Measurements from ENCODE around the gene TBC1D20. TPM values are rescaled to one million over a fixed set of nuclear protein-coding genes. Genes with fewer than 3 reads are reported as not detected.
"Not testable (repeated sequence)": the region's sequence is repeated elsewhere in the genome, so short reads cannot be mapped to it uniquely, and the experiment has no call there.

TBC1D20 gene
- total RNA-seq, 1 donor, result 34.4 TPM

DNA sequence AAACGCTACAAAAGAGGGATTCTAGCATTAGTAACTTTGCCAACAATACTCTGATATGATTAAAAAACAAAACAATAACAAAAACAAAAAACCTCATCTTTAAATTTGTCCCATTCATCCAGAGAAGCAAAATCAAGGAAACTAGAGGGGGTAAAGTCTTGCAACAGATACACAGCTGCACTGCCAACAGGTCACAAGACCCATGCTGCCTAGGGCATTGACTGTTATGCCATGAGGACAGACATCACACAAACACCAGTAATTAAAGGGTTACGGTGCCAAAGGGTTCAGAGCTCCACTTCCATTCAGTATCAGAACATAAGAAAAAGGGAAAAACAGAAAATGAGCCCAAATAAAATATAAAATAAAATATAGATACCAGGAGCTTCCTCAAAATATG is 1.6 kb downstream of the TBC1D20 start:
- TF ChIP-seq CTCF (IDR thresholded peaks at IDR 0.05; ENCODE audit: insufficient read depth, low read length), result no peak
- peak overlapping the region; percentile 83 for H3K4me3 ChIP-seq (ENCODE audit: low read depth, low read length)
- peak; percentile 45 for DNase-seq (ENCODE audit: low read depth)

- peak overlapping the region; percentile 83 for H3K4me3 ChIP-seq (ENCODE audit: low read depth, low read length)
- TF ChIP-seq CTCF (IDR thresholded peaks at IDR 0.05; ENCODE audit: insufficient read depth, low read length), result no peak
- no peak for DNase-seq (ENCODE audit: low read depth)
These were observed 2.2 kb downstream of the TBC1D20 start for GRCh38 chr20:460180-460579.

DNA sequence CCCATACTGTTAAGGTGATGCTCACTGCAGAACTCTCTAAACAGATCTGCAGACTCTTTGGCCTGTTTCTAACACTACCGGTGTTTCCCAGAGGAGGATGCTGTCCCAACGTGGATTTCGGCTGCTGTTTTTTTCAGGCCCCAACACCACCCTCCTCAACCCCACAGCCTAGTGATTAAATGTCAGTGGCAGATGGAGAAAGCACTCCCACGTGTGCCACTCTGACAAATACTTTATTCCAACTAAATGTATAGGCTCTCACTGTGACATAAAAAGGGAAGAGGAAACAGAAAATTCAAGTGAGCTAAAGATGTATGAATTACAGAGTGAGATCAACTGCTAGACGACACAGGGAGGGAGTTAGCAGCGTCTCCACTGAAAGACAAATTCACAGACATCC is 3.6 kb downstream of the TBC1D20 start:
- peak; percentile 4 for TF ChIP-seq CTCF (IDR thresholded peaks at IDR 0.05; ENCODE audit: insufficient read depth, low read length)
- DNase-seq (ENCODE audit: low read depth), result no peak
- H3K4me3 ChIP-seq (ENCODE audit: low read depth, low read length), result no peak overlapping the region

DNA sequence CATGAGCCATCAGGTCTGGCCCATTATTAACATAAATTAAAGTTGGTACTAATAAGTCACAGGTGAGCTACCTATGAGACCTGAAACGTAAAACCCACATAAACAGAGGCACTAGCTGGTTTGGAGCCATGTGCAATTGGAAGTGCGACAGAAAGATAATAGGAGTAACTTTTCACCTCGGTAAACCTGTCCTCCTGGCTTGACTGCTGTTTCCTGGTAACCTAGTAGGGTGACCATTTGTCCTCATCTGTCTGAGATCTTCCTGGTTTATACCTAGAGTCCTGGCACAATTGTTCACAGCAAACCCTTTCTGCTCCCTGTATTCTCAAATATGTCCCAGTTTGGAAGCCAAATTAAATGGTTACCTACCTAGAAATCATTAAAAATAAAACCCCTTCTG is 7.4 kb downstream of the TBC1D20 start:
- no peak for DNase-seq (ENCODE audit: low read depth)
- H3K4me3 ChIP-seq (ENCODE audit: low read depth, low read length), result no peak overlapping the region
- TF ChIP-seq CTCF (IDR thresholded peaks at IDR 0.05; ENCODE audit: insufficient read depth, low read length), result no peak

DNA sequence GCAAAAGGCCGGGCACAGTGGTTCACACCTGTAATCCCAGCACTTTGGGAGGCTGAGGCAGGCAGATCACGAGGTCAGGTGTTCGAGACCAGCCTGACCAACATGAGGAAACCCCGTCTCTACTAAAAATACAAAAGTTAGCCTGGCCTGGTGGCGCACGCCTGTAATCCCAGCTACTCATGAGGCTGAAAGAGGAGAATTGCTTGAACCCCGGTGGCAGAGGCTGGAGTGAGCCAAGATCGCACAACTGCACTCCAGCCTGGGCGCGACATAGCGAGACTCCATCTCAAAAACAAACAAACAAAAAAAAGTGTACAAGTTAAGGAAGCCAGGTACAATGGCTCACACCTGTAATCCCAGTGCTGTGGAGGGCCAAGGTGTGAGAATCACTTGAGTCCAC is 10.3 kb downstream of the TBC1D20 start:
- not testable (repeated sequence) for H3K4me3 ChIP-seq (ENCODE audit: low read depth, low read length); DNase-seq (ENCODE audit: low read depth)

GRCh38 chr20:445514-446336 is 16.6 kb downstream of the TBC1D20 start:
- no peak overlapping the region for H3K4me3 ChIP-seq (ENCODE audit: low read depth, low read length)
- DNase-seq (ENCODE audit: low read depth), result no peak
- no peak for TF ChIP-seq CTCF (IDR thresholded peaks at IDR 0.05; ENCODE audit: insufficient read depth, low read length)

DNA sequence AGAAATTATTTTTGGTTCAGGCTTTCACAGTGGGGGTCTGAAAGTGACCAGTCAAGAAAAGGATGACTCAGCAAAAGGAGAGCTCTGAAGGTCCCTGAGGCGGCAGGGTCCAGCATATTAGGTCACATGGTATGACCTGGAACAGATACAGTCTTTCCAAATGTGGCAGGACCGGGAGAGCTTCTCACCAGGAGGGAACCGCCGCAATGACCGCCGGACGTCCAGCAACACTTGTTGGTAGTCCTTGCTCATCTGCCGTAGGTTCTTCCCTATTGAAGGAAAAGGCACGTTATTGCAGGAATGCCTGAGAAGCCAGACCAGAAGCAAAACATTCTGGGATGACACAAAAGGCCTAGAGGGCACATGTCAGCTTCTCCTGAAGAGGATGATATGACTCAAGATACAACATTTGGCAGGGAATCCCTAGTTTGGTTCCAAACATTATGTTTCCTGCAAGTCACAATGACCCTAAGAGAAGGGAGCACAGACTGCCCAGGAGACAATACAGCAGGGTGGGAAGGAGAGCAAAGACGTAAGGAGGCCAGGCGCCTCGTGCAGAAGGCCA is 17.4 kb downstream of the TBC1D20 start:
- no peak overlapping the region for H3K4me3 ChIP-seq (ENCODE audit: low read depth, low read length)
- DNase-seq (ENCODE audit: low read depth), result peak; percentile 34
- no peak for TF ChIP-seq CTCF (IDR thresholded peaks at IDR 0.05; ENCODE audit: insufficient read depth, low read length)

Measured in fibroblast of the aortic adventitia (primary cell).